Caco-2 (cell line): ENCODE data around the gene GNG7. TPM values are rescaled to one million over a fixed set of nuclear protein-coding genes. Genes with fewer than 3 reads are reported as not detected.

Experiments
- BruUV-seq: library from RNA; stranded (reverse); fragments of 400-500 nt; replicated peaks from 2 replicates; lab custom pipeline; 2021; lab: Mats Ljungman, UMichigan
- CTCF ChIA-PET: fragments of 300-600 bp; sonication (Branson Sonifier 250); formaldehyde crosslinking; loops from one replicate; lab custom pipeline; 2022; ENCODE audit warnings: antibody characterized with exemption; lab: Charles Lee
- POLR2A ChIA-PET: fragments of 300-600 bp; sonication (Branson Sonifier 250); formaldehyde crosslinking; loops from one replicate; lab custom pipeline; 2022; ENCODE audit warnings: antibody characterized with exemption; lab: Charles Lee
- DNase-seq, 2 experiments: peaks; one replicate each; pipeline versions ENCODE4 v3.0.0 to v3.0.0-alpha.2; 2020 to 2022
- H3K27me3 ChIP-seq: replicated peaks from 2 replicates; pipeline ENCODE4 v1.6.0; 2011; ENCODE audit warnings: low read length; ENCODE audit not compliant: control insufficient read depth, insufficient read depth
- H3K36me3 ChIP-seq: 2 replicates; pipeline ENCODE4 v1.5.1; 2011; ENCODE audit warnings: low read length; ENCODE audit not compliant: control insufficient read depth, insufficient read depth
- H3K4me1 ChIP-seq: fragments of 250-450 bp; sonication (Bioruptor Pico); 2 replicates; pipeline ENCODE4 v1.5.1; 2020; ENCODE audit warnings: mild to moderate bottlenecking
- H3K4me3 ChIP-seq: 2 replicates; pipeline ENCODE4 v1.5.1; 2011; ENCODE audit warnings: low read depth, mild to moderate bottlenecking, control low read depth, low read length
- H3K9me3 ChIP-seq: fragments of 250-450 bp; sonication (Bioruptor Pico); 2 replicates; pipeline ENCODE4 v1.5.1; 2020; ENCODE audit warnings: mild to moderate bottlenecking, moderate library complexity
- H3K27ac Mint-ChIP-seq: one replicate; pipeline ENCODE4 v1.8.0; 2022; ENCODE audit warnings: mixed read lengths; ENCODE audit not compliant: unreplicated experiment
- H3K27me3 Mint-ChIP-seq: one replicate; pipeline ENCODE4 v1.8.0; 2022; ENCODE audit warnings: mixed read lengths; ENCODE audit not compliant: insufficient read depth, unreplicated experiment
- H3K36me3 Mint-ChIP-seq: one replicate; pipeline ENCODE4 v1.8.0; 2022; ENCODE audit warnings: mild to moderate bottlenecking, mixed read lengths; ENCODE audit not compliant: insufficient read depth, unreplicated experiment
- H3K4me1 Mint-ChIP-seq: one replicate; pipeline ENCODE4 v1.8.0; 2022; ENCODE audit warnings: low read depth, mixed read lengths; ENCODE audit not compliant: unreplicated experiment
- H3K4me3 Mint-ChIP-seq: one replicate; pipeline ENCODE4 v1.8.0; 2022; ENCODE audit warnings: mild to moderate bottlenecking, moderate library complexity, mixed read lengths; ENCODE audit not compliant: unreplicated experiment
- H3K9me3 Mint-ChIP-seq: one replicate; pipeline ENCODE4 v1.8.0; 2022; ENCODE audit warnings: mixed read lengths; ENCODE audit not compliant: unreplicated experiment
- CTCF ChIP-seq, 2 experiments: fragments of 200-600 bp in 1 of 2; IDR thresholded peaks; 1 replicate in 1 of 2; 2 replicates in 1 of 2; pipeline versions ENCODE4 v1.5.1 to v1.8.0; 2011 to 2022; ENCODE audit warnings: antibody characterized with exemption in 1 of 2, control low read depth in 1 of 2, inconsistent platforms in 1 of 2, low read depth in 1 of 2, low read length in 1 of 2, mild to moderate bottlenecking in 1 of 2, moderate library complexity in 1 of 2; ENCODE audit not compliant: insufficient read depth in 1 of 2, severe bottlenecking in 1 of 2, unreplicated experiment in 1 of 2
- intact Hi-C: fragments of 100-400 bp; cut with micrococcal nuclease; formaldehyde crosslinking; loops from one replicate; pipeline ENCODE4 v1.10.0; 2022; ENCODE audit not compliant: unreplicated experiment
- total RNA-seq: library from RNA; stranded (reverse); gene quantifications from 2 replicates; pipeline ENCODE4 v1.2.3, GENCODE V29; 2022

Gene GNG7
- total RNA-seq, 1 experiment from 2014 or later = 0.43 TPM

GRCh38 chr19:2529473-2529918 is 173.0 kb downstream of the GNG7 start:
- peak; percentile 83 to 90 for DNase-seq
- peak overlapping the region; percentile 84 for H3K27ac Mint-ChIP-seq
- H3K4me1 Mint-ChIP-seq = peaks cover 26% of the 10 kb centered on the region

GRCh38 chr19:2528675-2529101 is 173.8 kb downstream of the GNG7 start:
- intact Hi-C loops = loop anchor here (1.0 to 5.0 kb wide), 2 partner anchors 51 kb away; partner anchors contain the start of gene GADD45B
- H3K4me3 ChIP-seq = no peak overlapping the region
- peaks cover 17% of the 10 kb centered on the region for H3K4me1 Mint-ChIP-seq
- H3K4me3 Mint-ChIP-seq = no peak overlapping the region
- no peaks in the 10 kb centered on the region for H3K27me3 Mint-ChIP-seq
- no peaks in the 10 kb centered on the region for H3K9me3 Mint-ChIP-seq
- H3K36me3 ChIP-seq = no peaks in the 10 kb centered on the region
- peak overlapping the region; percentile 84 for H3K27ac Mint-ChIP-seq
- H3K27me3 ChIP-seq = no peaks in the 10 kb centered on the region
- no peaks in the 10 kb centered on the region for H3K36me3 Mint-ChIP-seq
- no peak for TF ChIP-seq CTCF (IDR thresholded peaks at IDR 0.05; ENCODE audit: insufficient read depth in 1 of 2, low read depth in 1 of 2, low read length in 1 of 2, severe bottlenecking in 1 of 2, unreplicated experiment in 1 of 2)
- H3K9me3 ChIP-seq = no peaks in the 10 kb centered on the region; the same call in 1 of the 2 replicates
- BruUV-seq = no TSS peak
- peak; percentile 74 to 75 for DNase-seq
- ChIA-PET POLR2A (interaction anchor here (1.4 to 3.0 kb wide), 3 partner anchors 13 to 53 kb away, joined by 4 to 30 read pairs (median 23); partner anchors contain the start of gene GADD45B), CTCF (interaction anchor here (2.0 kb wide), 1 partner anchor 12 kb away, joined by 8 read pairs; no protein-coding TSS in a partner anchor)
- H3K4me1 ChIP-seq = peaks cover 48% of the 10 kb centered on the region

More at GRCh38 chr19:2529473-2529918, 173.0 kb downstream of the GNG7 start:
- no TSS peak for BruUV-seq
- H3K9me3 Mint-ChIP-seq = no peaks in the 10 kb centered on the region
- intact Hi-C loops = loop anchor here (1.0 to 5.0 kb wide), 2 partner anchors 50 to 52 kb away; partner anchors contain the start of gene GADD45B
- Histone ChIP-seq H3K36me3 (no peaks in the 10 kb centered on the region), H3K4me3 (no peak overlapping the region), H3K27me3 (no peaks in the 10 kb centered on the region), H3K9me3 (no peaks in the 10 kb centered on the region; the same call in 1 of the 2 replicates), H3K4me1 (peaks cover 55% of the 10 kb centered on the region)
- no peak for TF ChIP-seq CTCF (IDR thresholded peaks at IDR 0.05; ENCODE audit: insufficient read depth in 1 of 2, low read depth in 1 of 2, low read length in 1 of 2, severe bottlenecking in 1 of 2, unreplicated experiment in 1 of 2)
- ChIA-PET CTCF (interaction anchor here (0.9 to 2.0 kb wide), 3 partner anchors 11 to 82 kb away, joined by 3 to 8 read pairs (median 3); no protein-coding TSS in a partner anchor), POLR2A (interaction anchor here (0.6 to 3.0 kb wide), 4 partner anchors 13 to 59 kb away, joined by 3 to 30 read pairs (median 14); partner anchors contain the start of gene GADD45B)
- no peaks in the 10 kb centered on the region for H3K27me3 Mint-ChIP-seq
- no peaks in the 10 kb centered on the region for H3K36me3 Mint-ChIP-seq
- H3K4me3 Mint-ChIP-seq = no peak overlapping the region

GRCh38 chr19:2527686-2528085 is 174.8 kb downstream of the GNG7 start:
- no peak overlapping the region for H3K4me3 Mint-ChIP-seq
- intact Hi-C loops = loop anchor here (5.0 kb wide), 1 partner anchor 50 kb away; the partner anchor contains the start of gene GADD45B
- H3K4me3 ChIP-seq = no peak overlapping the region
- CTCF ChIA-PET = no interaction called here
- H3K9me3 ChIP-seq = no peaks in the 10 kb centered on the region; the same call in 1 of the 2 replicates
- DNase-seq = no peak
- H3K36me3 ChIP-seq = no peaks in the 10 kb centered on the region
- POLR2A ChIA-PET = interaction anchor here (0.7 to 3.0 kb wide), 3 partner anchors 14 to 52 kb away, joined by 4 to 30 read pairs (median 4); partner anchors contain the start of gene GADD45B
- H3K9me3 Mint-ChIP-seq = no peaks in the 10 kb centered on the region
- H3K4me1 ChIP-seq = peaks cover 40% of the 10 kb centered on the region
- no peaks in the 10 kb centered on the region for H3K36me3 Mint-ChIP-seq
- H3K27ac Mint-ChIP-seq = no peak overlapping the region
- peaks cover 13% of the 10 kb centered on the region for H3K4me1 Mint-ChIP-seq
- TF ChIP-seq CTCF (IDR thresholded peaks at IDR 0.05; ENCODE audit: insufficient read depth in 1 of 2, low read depth in 1 of 2, low read length in 1 of 2, severe bottlenecking in 1 of 2, unreplicated experiment in 1 of 2) = no peak
- BruUV-seq = no TSS peak
- no peaks in the 10 kb centered on the region for H3K27me3 ChIP-seq
- H3K27me3 Mint-ChIP-seq = no peaks in the 10 kb centered on the region
